NCI-H128 (cell line): ENCODE measurements around the gene KIAA1217.

Source experiments
- DNase-seq: peaks from one replicate; lab custom pipeline; 2025; ENCODE audit not compliant: unreplicated experiment; lab: John Stamatoyannopoulos, UW

KIAA1217 gene

DNA sequence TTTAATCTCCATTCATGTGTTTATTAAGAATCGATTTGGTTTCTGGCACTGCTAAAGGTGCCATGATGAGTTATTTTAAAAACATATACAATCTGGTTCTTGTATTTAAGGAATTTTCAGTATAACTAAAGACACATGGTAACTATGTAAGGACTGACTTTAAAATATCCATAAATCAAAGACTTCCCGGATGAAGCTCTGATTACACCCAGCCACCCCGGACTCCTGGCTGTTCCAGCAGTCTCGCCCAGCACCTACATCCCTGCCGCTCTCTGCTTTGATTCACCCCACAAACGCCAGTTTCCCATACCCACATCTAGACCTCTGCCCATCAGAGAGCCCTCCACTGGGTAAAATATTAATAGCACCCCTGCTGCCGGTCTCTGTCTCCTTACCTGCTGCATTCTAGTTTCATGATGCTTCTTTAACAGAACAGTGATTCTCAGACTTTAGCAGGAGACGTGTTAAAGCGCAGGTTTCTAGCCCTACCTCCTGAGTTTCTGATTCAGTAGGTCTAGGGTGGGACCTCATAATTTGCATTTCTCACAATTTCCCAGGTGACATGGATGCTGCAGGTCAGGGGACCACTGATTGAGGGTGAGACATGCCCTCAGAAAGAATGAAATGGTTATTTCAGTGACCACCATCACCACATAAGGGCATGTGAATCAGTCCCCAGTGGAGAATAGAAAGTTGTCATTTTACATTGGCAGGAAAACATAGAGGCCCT, 185.7 kb downstream of the KIAA1217 start:
- DNase-seq, result no peak

DNA sequence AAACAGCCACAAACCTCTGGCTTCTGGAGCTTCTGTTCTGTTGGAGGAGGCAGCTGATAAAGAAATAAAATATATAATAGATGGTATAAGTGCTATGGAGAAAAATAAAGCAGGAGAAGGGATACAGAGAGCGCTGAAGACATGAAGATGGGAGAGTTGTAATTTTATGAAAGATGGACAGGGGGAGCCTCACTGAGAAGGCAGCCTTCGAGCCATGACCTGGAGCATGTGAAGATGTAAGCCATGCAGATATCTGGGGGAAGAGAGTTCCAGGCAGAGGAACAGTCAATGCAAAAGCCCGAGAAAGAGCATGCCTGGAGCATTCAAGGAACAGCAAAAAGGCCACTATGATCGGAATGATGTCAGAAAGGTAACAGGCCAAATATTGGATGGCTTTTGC, 187.5 kb downstream of the KIAA1217 start:
- DNase-seq, result no peak

DNA sequence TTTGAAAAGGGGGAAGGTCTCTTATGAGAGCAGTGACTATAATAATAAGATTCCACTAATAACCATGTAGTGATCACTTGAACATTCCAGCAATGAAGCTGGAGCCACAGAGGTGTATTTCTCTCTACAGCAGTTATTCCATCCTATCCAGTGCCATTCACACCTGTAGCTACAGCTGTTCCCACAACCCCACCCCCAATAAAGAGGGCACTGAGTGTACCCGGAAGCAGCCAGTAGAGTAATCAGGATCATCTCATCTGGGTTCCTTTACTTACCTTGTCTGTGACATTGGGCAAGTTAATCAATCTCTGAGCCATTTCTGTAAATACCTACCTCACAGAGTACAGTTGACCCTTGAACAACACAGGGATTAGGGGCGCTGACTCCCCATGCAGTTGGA, 188.7 kb downstream of the KIAA1217 start:
- no peak for DNase-seq

- DNase-seq, result no peak
These were observed 195.6 kb downstream of the KIAA1217 start for GRCh38 chr10:24404567-24404966.

DNA sequence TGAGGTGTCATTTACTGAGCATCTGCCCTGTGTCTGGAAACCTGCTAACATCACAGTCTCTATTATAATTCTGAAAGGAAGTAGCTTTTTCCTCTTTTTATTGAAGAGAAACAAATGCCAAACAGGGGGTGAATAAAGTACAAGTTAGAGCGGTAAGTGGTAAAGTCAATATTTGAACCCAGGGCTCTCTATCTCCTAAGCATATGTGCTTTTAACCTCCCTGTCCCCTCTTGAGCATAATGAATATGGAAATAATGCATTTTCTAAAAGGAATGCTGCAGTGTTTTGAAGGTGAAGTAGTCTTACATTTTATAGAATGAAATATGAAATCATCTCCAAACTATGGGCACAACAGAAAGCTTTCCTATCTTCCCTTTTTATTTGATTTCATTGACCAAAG, 196.7 kb downstream of the KIAA1217 start:
- no peak for DNase-seq

GRCh38 chr10:24406809-24407483, 198.0 kb downstream of the KIAA1217 start:
- DNase-seq, result no peak

GRCh38 chr10:24407928-24408327, 199.0 kb downstream of the KIAA1217 start:
- DNase-seq, result no peak

DNA sequence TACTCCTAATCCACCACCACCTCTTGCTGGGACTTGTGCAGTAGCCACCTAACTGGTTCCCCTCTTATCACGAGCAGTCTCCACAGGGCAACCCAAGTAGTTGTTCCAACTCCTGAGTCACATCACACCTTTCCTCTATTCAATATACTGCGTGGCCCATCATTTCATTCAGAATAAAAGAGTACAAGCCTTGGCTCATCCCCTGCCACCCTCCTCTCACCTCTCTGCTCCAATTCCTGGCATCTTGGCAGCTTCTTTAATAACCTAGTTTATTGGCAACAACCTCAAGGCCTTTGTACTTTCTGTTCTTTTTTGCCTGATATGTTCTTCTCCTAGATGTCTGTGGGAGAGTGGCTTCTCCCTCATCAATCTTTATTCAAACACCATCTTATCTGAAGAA, 199.4 kb downstream of the KIAA1217 start:
- no peak for DNase-seq

DNA sequence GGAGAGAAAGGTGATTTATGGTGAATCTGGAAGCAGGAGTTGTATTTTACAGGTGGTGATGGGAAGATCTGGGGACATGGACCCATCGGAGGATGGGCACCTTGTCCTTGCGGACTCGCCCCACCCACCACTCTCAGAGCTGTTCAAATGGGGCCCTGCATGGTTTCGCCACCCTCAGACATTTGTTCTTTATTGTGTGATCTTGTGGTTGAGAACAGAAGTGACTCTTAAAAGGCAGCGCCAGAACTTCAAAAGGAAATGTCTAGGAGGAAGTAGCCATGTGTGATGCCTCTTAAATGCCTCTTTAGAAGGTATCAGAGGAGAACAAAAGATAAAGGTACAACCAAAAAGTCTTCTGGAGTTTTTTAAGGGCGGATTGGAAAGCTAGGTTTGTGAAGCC, 205.7 kb downstream of the KIAA1217 start:
- no peak for DNase-seq

GRCh38 chr10:24415455-24416125, 206.7 kb downstream of the KIAA1217 start:
- DNase-seq, result no peak

GRCh38 chr10:24416248-24416647, 207.3 kb downstream of the KIAA1217 start:
- DNase-seq, result no peak

GRCh38 chr10:24417053-24417452, 208.1 kb downstream of the KIAA1217 start:
- no peak for DNase-seq

- DNase-seq, result no peak
These were observed 209.6 kb downstream of the KIAA1217 start for GRCh38 chr10:24418532-24418931.

GRCh38 chr10:24419066-24419465, 210.1 kb downstream of the KIAA1217 start:
- no peak for DNase-seq

- no peak for DNase-seq
These were observed 216.2 kb downstream of the KIAA1217 start for GRCh38 chr10:24425151-24425550.

- DNase-seq, result no peak
These were observed 218.9 kb downstream of the KIAA1217 start for GRCh38 chr10:24427678-24428409.

- DNase-seq, result no peak
These were observed 219.5 kb downstream of the KIAA1217 start for GRCh38 chr10:24428410-24428782.

DNA sequence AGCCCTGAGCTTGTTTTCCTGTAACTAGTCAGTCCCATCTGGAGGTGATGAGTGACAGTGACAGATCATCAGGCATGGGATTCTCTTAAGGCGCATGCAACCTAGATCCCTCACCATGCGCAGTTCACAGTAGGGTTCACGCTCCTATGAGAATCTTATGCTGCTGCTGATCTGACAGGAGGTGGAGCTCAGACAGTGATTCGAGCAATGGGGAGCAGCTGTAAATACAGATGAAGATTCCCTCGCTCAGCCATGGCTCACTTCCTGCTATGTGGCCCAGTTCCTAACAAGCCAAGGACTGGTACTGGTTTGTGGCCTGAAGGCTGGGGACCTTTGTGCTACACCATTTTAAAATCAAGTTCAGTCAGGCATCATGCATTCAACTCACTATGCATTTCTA, 221.7 kb downstream of the KIAA1217 start:
- no peak for DNase-seq

- no peak for DNase-seq
These were observed 223.8 kb downstream of the KIAA1217 start for GRCh38 chr10:24432478-24433416.

DNA sequence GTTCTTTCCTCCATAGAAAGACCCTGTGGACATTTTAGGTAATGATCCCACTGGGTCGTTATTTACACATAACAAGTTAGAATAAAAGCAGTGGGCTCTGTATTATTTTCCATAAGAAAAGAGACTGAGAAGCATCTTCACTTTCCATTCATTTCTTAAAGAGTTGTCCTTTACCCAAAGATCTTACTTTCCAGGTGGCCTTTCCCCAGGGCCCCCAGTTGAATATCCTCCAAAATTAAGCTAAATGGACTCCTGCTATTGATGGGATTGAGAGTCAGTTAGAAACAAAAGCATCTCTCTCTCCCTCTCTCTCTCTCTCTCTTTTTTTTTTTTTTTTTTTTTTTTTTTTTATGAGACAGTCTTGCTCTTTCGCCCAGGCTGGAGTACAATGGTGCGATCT, 224.8 kb downstream of the KIAA1217 start:
- no peak for DNase-seq
